HG03097 (cell line): Measurements from ENCODE around the gene TRIP10.
A peak's percentile ranks its signal among the peaks of the same experiment; 100 is the strongest.
"Not testable (repeated sequence)": the region's sequence is repeated elsewhere in the genome, so short reads cannot be mapped to it uniquely, and the experiment has no call there.

ENCODE experiments used
- ATAC-seq: cut with Tn5 transposase; IDR thresholded peaks from one replicate; pipeline ENCODE4 v1.9.1; 2021; ENCODE audit not compliant: unreplicated experiment, low FRiP score

TRIP10 gene

GRCh38 chr19:6766357-6767080 is 27.0 kb downstream of the TRIP10 start:
- ATAC-seq, result no peak

GRCh38 chr19:6767081-6767356 is 27.5 kb downstream of the TRIP10 start:
- no peak for ATAC-seq

- peak; percentile 65 for ATAC-seq
These were observed 28.1 kb downstream of the TRIP10 start, which contains the start of gene SH2D3A for GRCh38 chr19:6767357-6768235. Gene SH2D3A, minus strand, starts transcription at chr19:6767435. Its CDS starts 3,687 bp downstream, at chr19:6763748.

GRCh38 chr19:6768236-6768785 is 28.8 kb downstream of the TRIP10 start:
- ATAC-seq, result peak; percentile 1

GRCh38 chr19:6769006-6769619 is 29.6 kb downstream of the TRIP10 start:
- ATAC-seq, result no peak

GRCh38 chr19:6771648-6772027 is 32.2 kb downstream of the TRIP10 start:
- not testable (repeated sequence) for ATAC-seq

- ATAC-seq, result no peak
These were observed 32.8 kb downstream of the TRIP10 start, which contains the start of gene VAV1 for GRCh38 chr19:6772028-6772865. Gene VAV1, plus strand, starts transcription at chr19:6772708. Its CDS starts 100 bp downstream, at chr19:6772808.

GRCh38 chr19:6772866-6773322 is 33.4 kb downstream of the TRIP10 start:
- no peak for ATAC-seq

GRCh38 chr19:6773323-6773931 is 33.9 kb downstream of the TRIP10 start:
- no peak for ATAC-seq

GRCh38 chr19:6774821-6775707 is 35.6 kb downstream of the TRIP10 start:
- ATAC-seq, result no peak

GRCh38 chr19:6776045-6776444 is 36.6 kb downstream of the TRIP10 start:
- ATAC-seq, result not testable (repeated sequence)

- no peak for ATAC-seq
These were observed 37.5 kb downstream of the TRIP10 start for GRCh38 chr19:6776999-6777398.

- ATAC-seq, result no peak
These were observed 38.0 kb downstream of the TRIP10 start for GRCh38 chr19:6777434-6777833.

- no peak for ATAC-seq
These were observed 38.9 kb downstream of the TRIP10 start for GRCh38 chr19:6778386-6778785.

- no peak for ATAC-seq
These were observed 39.7 kb downstream of the TRIP10 start for GRCh38 chr19:6779206-6779605.

- no peak for ATAC-seq
These were observed 47.9 kb downstream of the TRIP10 start for GRCh38 chr19:6787393-6787792.

- ATAC-seq, result no peak
These were observed 49.4 kb downstream of the TRIP10 start for GRCh38 chr19:6788896-6789295.

- ATAC-seq, result no peak
These were observed 51.0 kb downstream of the TRIP10 start for GRCh38 chr19:6790194-6791128.
